Breast epithelium (tissue), 4 donors: ENCODE data around the gene FCER1G. TPM values are rescaled to one million over a fixed set of nuclear protein-coding genes. Genes with fewer than 3 reads are reported as not detected.
"Not testable (repeated sequence)": the region's sequence is repeated elsewhere in the genome, so short reads cannot be mapped to it uniquely, and the experiment has no call there.

Source experiments
- DNase-seq, 2 donors: peaks; one replicate each; pipeline ENCODE4 v3.0.0-alpha.2; 2019; ENCODE audit warnings: low spot score in 2 of 2
- H3K27ac ChIP-seq, 2 donors: fragments of 200-600 bp; sonication (generic) in 1 of 2; one replicate each; pipeline ENCODE4 v1.5.1; 2016 to 2019; ENCODE audit warnings: mild to moderate bottlenecking in 1 of 2
- H3K27me3 ChIP-seq, 2 donors: fragments of 200-600 bp; sonication (generic) in 1 of 2; one replicate each; pipeline versions ENCODE4 v1.5.1 to v1.6.0; 2017 to 2019; ENCODE audit warnings: control low read depth in 1 of 2, mild to moderate bottlenecking in 1 of 2
- H3K36me3 ChIP-seq: fragments of 200-600 bp; one replicate; pipeline ENCODE4 v1.5.1; 2019
- H3K4me1 ChIP-seq, 2 donors: fragments of 200-600 bp; sonication (generic); one replicate each; pipeline ENCODE4 v1.5.1; 2016 to 2019; ENCODE audit warnings: control low read depth in 1 of 2
- H3K4me3 ChIP-seq, 3 donors: fragments of 200-600 bp; sonication (generic); 1 replicate in 2 of 3; 2 replicates in 1 of 3; pipeline ENCODE4 v1.5.1; 2016 to 2019; ENCODE audit warnings: mild to moderate bottlenecking in 3 of 3, moderate library complexity in 2 of 3
- H3K9me3 ChIP-seq, 2 donors: fragments of 200-600 bp; sonication (generic) in 1 of 2; one replicate each; pipeline ENCODE4 v1.5.1; 2016 to 2019; ENCODE audit warnings: control low read depth in 1 of 2
- CTCF ChIP-seq, 3 donors: fragments of 450-650 bp; IDR thresholded peaks; one replicate each; pipeline ENCODE4 v1.5.1; 2016 to 2017; ENCODE audit warnings: antibody characterized with exemption in 3 of 3, mild to moderate bottlenecking in 3 of 3, moderate library complexity in 3 of 3
- POLR2A ChIP-seq: fragments of 450-650 bp; IDR thresholded peaks from one replicate; pipeline ENCODE4 v1.6.1; 2016; ENCODE audit warnings: antibody characterized with exemption, mild to moderate bottlenecking, moderate library complexity
- POLR2AphosphoS5 ChIP-seq, 3 donors: sonication (generic); formaldehyde crosslinking; IDR thresholded peaks; one replicate each; pipeline ENCODE4 v1.6.1; 2017; ENCODE audit warnings: antibody characterized with exemption in 3 of 3
- intact Hi-C: fragments of 100-400 bp; cut with DNase I; formaldehyde crosslinking; loops from one replicate; pipeline ENCODE4 v1.15.1; 2023; ENCODE audit warnings: low total_unique reads
- total RNA-seq, 3 donors: library from RNA; depleted of rRNA; stranded (reverse); fragments of >200 nt; gene quantifications; one replicate each; pipeline ENCODE4 v1.1.0, GENCODE V29; 2016

The FCER1G gene
- total RNA-seq, 3 donors from 2014 or later: 40.3 to 153 (median 70.1) TPM

GRCh38 chr1:161244888-161245287 is 29.8 kb downstream of the FCER1G start:
- peak overlapping the region in 1 of 2 donors; percentile 68 for H3K27ac ChIP-seq
- no peak overlapping the region for H3K4me3 ChIP-seq
- intact Hi-C loops: no loop called here
- no peaks in the 10 kb centered on the region for H3K9me3 ChIP-seq
- peak in 1 of 2 donors; percentile 60 for DNase-seq
- H3K27me3 ChIP-seq: no peaks in the 10 kb centered on the region
- no peaks in the 10 kb centered on the region for H3K36me3 ChIP-seq
- no peaks in the 10 kb centered on the region for H3K4me1 ChIP-seq
- no peak for TF ChIP-seq CTCF (IDR thresholded peaks at IDR 0.05)
- TF ChIP-seq POLR2AphosphoS5 (IDR thresholded peaks at IDR 0.05): no peak
- TF ChIP-seq POLR2A: no peak

DNA sequence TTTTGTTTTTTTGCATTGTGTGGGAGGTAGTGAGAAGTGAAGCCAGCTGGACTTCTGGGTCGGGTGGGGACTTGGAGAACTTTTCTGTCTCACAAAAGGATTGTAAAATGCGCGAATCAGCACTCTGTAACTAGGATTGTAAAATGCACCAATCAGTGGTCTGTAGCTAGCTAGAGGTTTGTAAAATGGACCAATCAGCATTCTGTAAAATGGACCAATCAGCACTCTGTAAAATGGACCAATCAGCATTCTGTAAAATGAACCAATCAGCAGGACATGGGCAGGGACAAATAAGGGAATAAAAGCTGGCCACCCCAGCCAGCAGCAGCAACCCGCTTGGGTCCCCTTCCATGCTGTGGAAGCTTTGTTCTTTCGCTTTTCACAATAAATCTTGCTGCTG is 35.0 kb downstream of the FCER1G start:
- intact Hi-C loops, DNase-seq: not testable (repeated sequence)

GRCh38 chr1:161250829-161251228 is 35.7 kb downstream of the FCER1G start:
- Histone ChIP-seq H3K4me3 (no peak overlapping the region), H3K27me3 (no peaks in the 10 kb centered on the region), H3K9me3 (no peaks in the 10 kb centered on the region), H3K4me1 (no peaks in the 10 kb centered on the region), H3K27ac (no peak overlapping the region), H3K36me3 (no peaks in the 10 kb centered on the region)
- intact Hi-C loops: no loop called here
- TF ChIP-seq POLR2A (no peak), CTCF (IDR thresholded peaks at IDR 0.05) (no peak), POLR2AphosphoS5 (IDR thresholded peaks at IDR 0.05) (no peak)
- DNase-seq: no peak

More for the DNA sequence above, 35.0 kb downstream of the FCER1G start:
- not testable (repeated sequence) for H3K9me3 ChIP-seq, H3K27ac ChIP-seq, H3K27me3 ChIP-seq, H3K4me1 ChIP-seq, H3K36me3 ChIP-seq, H3K4me3 ChIP-seq

DNA sequence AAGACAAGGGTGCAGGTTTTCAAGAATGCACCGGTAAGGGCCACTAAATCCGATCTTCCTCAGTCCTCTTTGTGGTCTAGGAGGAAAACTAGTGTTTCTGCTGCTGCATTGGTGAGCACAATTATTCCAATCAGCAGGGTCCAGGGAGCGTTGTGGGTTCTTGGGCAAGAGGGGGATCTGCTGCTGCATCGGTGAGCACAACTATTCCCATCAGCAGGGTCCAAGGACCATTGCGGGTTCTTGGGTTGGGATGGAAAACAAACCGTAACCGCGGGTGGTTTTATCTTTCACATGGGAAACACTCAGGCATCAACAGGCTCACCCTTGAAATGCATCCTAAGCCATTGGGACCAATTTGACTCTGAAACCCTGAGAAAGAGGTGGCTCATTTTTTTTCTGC is 36.5 kb downstream of the FCER1G start:
- Histone ChIP-seq H3K9me3 (peaks cover 0 to 4% of the 10 kb centered on the region in 2 donors), H3K36me3 (no peaks in the 10 kb centered on the region), H3K27ac (no peak overlapping the region), H3K4me1 (no peaks in the 10 kb centered on the region), H3K4me3 (no peak overlapping the region), H3K27me3 (no peaks in the 10 kb centered on the region)
- no peak for TF ChIP-seq CTCF (IDR thresholded peaks at IDR 0.05)
- TF ChIP-seq POLR2A: no peak
- intact Hi-C loops: no loop called here
- no peak for DNase-seq

DNA sequence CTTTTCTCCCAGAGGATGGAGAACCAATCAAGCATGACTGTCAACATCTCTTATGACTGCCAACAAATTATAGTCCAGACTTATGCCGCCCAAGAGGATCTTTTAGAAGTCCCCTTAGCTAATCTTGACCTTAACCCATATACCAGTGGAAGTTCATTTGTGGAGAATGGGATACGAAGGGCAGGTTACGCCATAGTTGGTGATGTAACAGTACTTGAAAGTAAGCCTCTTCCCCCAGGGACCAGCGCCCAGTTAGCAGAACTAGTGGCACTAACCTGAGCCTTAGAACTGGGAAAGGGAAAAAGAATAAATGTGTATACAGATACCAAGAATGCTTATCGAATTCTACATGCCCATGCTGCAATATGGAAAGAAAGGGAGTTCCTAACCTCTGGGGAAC is 40.2 kb downstream of the FCER1G start:
- H3K4me1 ChIP-seq, H3K36me3 ChIP-seq, intact Hi-C loops, H3K4me3 ChIP-seq, DNase-seq, H3K27ac ChIP-seq: not testable (repeated sequence)
- Histone ChIP-seq H3K9me3 (peaks cover 9 to 14% of the 10 kb centered on the region in 2 donors), H3K27me3 (peaks cover 0 to 15% of the 10 kb centered on the region in 2 donors)

DNA sequence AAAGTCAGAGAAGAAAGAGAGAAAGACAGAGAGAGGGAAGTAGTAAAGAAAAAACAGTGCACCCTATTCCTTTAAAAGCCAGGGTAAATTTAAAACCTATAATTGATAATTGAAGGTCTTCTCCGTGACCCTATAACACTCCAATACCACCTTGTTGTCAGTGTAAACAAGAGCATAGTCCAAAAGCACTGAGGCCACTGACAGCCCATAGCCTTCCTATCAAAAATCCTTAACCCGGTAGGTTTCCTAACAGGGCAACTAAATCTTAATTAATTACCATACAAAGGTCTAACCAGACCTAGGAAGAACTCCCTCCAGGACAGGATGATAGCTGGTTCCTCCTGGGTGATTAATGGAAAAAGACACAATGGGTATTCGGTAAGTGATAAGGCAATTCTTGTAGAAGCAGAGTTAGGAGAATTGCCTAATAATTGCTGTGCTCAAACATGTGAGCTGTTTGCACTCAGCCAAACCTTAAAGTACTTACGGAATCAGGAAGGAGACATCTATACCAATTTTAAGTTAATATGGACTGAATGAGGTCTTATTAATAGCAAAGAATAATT is 40.9 kb downstream of the FCER1G start:
- H3K27ac ChIP-seq, intact Hi-C loops, H3K4me1 ChIP-seq, DNase-seq, H3K4me3 ChIP-seq, H3K36me3 ChIP-seq: not testable (repeated sequence)
- H3K9me3 ChIP-seq: peaks cover 9 to 14% of the 10 kb centered on the region in 2 donors
- H3K27me3 ChIP-seq: peaks cover 0 to 16% of the 10 kb centered on the region in 2 donors

DNA sequence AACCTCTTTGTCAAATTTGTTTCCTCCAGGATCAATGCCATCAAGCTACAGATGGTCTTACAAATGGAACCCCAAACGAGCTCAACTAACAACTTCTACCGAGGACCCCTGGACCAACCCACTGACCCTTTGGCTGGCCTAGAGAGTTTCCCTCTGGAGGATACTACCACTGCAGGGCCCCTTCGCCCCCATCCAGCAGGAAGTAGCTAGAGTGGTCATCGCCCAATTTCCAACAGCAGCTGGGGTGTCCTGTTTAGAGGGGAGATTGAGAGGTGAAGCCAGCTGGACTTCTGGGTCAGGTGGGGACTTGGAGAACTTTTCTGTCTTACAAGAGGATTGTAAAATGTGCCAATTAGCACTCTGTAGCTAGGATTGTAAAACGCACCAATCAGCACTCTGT is 42.0 kb downstream of the FCER1G start:
- intact Hi-C loops, H3K36me3 ChIP-seq, H3K4me3 ChIP-seq, H3K4me1 ChIP-seq, DNase-seq, H3K27ac ChIP-seq: not testable (repeated sequence)
- peaks cover 0 to 16% of the 10 kb centered on the region in 2 donors for H3K27me3 ChIP-seq
- peaks cover 9 to 14% of the 10 kb centered on the region in 2 donors for H3K9me3 ChIP-seq
